GM18861 (cell line): Measurements from ENCODE around the gene UPK3A.

Experiments used
- ATAC-seq: cut with Tn5 transposase; IDR thresholded peaks from one replicate; pipeline ENCODE4 v1.9.1; 2021; ENCODE audit not compliant: unreplicated experiment

UPK3A gene

DNA sequence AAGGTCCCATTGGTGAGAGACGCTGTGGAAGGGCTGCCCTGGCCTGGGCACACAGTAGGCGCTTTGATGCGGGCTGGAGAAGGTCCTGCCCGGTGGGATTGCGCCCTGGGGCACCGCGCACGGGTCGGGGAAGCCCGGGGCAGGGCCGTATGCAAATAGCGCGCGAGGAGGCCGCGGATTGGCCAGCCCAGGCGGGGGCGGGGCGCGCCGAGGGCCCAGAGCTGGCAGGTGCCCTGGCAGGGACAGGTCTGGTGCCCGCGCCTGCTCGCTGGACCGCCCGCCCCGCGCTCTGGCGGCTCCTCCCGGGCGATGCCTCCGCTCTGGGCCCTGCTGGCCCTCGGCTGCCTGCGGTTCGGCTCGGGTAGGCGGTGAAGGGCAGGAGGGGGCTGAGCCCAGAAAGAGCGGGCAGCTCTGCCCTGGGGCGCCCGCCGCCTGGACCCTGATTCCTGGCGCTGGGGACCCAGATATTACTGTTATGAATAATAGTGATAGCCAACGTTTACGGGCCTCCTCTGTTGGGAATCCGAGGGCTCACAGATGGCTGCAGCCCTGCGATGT is at the start of gene UPK3A:
TSS of gene UPK3A (plus strand) at position 245 of the 558 bp plus-strand sequence. CDS start at position 310, 65 bp downstream.
- no peak for ATAC-seq

DNA sequence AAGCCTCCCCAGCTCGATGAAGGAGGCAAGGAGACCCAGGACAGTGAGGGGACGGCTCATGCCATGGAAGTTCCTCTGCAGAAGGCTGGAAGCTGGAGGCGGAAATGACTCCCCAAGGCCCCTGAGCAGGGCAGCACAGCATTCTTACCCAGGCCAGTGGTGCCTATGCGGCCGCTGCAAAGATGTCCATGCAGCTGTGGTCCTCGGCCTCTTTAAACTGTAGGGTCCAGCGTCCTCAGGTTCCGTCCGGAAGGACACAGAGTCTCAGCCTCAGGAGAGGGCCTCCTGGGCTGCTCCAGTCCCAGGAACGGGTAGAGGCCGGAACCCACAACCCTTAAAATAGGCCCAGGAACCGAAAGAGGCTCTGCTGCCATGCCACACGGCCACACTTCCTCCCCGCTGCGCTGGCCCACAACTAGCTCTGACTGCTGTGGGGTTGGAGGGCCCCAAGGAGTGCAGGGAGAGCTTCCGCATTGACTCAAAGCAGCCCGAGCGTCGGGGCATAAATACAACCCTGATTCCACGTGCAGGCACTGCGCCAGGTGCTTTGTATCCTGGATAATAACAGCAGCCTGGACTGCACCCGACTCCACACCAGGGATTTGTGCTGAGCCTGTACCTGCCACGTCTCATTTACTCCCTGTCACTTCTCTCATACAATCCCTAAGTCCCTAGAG is 49.5 kb upstream of the UPK3A start:
- peak; percentile 69 for ATAC-seq

DNA sequence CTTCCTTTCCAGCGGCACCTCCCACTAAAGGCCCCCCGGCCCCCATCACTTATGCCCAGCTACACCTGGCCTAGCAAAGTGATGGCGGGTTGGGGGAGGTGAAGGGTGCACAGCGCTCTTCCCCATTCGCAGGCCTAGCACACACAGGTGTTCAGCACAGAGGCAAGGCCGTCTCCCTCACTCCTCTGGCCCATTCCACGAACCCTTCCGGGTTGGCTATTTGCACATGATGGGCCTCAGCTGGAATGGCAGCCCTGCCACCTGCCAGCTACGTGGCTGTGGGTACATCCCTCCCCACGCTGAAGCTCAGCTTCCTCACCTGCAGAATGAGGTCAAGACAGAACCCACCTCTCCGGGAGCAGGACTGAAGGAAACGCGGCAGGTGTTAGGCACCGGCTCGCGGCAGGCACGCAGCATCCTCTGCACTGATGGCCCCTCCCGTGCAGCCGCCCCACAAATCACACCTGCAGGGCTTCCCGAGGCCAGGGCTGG is 48.9 kb upstream of the UPK3A start:
- no peak for ATAC-seq

DNA sequence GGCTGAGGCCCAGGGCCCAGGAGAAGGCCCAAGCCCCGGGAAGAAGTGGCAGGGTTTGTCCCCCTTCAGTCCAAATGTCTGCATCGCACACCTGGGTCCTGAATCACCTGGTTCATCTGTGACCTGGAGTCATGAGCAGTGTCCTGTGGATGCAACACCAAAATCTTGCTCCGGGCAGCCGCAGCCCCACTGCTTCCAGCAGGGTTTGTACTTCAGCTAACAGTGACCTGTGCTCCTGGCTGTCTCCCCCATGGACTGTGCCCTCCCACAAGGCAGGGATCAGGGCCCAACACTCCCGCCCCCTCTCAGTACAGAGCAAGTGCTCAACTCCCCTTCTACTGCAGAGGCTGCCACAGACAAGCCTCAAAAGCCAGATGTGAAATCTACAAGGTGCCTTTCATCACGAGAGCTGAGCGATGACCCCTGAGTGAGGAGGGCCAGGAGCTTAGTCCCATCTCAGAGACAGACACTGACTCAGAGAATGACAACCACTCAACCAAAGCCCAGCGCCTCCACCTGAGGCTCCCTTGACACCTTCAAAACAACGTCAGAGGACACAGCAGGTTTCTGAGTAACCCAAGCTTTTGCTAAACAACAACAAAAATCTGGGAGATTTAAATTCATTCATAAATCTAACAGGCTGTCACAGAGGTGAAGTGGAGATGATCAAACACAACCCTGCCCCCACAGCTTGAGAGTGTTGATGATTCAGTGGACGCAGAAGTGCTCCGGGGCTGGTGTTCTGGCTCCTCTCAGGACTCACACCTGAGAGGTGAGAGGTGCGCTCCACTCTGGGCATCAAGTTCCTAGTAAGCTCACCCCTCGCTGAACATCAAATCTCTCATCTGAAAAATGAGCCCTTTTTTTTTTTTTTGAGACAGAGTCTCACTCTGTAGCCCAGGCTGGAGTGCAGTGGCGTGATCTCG is 47.4 kb upstream of the UPK3A start:
- no peak for ATAC-seq

DNA sequence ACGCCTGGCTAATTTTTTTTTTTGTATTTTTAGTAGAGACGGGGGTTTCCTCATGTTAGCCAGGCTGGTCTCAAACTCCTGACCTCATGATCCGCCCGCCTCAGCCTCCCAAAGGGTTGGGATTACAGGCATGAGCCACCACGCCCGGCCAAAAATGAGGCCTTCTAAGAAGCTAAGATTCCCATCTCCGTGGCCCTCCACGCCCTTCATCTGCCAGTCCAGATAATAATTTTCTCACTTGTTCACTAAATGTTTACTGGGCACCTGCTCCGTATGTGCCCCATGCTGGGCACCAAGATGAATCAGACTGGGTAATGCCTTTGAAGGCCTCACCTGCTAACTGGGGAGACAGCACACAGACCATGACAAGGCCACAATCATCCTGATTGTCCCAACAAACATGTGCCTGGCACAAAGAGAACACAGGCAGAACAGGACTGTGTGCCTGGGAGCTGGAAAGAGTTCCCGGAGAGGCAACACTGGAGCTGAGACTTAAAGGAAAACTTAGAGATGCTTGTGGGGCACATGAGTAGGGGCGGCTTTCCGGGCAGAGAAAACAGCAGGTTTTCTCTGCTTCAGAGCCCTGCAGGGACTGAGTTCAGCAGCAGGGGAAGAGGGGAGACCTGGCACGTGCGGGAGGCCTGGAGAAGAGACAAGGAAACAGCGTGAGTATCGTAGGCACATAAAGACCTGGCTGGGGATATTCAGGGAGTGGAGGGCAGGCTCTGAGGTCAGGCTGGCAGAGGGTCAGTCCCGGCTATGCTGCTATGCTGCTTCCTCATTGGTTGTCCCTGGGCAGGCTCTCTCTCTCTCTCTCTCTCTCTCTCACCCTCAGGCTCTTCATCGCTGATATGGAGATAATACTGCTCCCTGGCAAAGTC is 46.4 kb upstream of the UPK3A start:
- no peak for ATAC-seq

DNA sequence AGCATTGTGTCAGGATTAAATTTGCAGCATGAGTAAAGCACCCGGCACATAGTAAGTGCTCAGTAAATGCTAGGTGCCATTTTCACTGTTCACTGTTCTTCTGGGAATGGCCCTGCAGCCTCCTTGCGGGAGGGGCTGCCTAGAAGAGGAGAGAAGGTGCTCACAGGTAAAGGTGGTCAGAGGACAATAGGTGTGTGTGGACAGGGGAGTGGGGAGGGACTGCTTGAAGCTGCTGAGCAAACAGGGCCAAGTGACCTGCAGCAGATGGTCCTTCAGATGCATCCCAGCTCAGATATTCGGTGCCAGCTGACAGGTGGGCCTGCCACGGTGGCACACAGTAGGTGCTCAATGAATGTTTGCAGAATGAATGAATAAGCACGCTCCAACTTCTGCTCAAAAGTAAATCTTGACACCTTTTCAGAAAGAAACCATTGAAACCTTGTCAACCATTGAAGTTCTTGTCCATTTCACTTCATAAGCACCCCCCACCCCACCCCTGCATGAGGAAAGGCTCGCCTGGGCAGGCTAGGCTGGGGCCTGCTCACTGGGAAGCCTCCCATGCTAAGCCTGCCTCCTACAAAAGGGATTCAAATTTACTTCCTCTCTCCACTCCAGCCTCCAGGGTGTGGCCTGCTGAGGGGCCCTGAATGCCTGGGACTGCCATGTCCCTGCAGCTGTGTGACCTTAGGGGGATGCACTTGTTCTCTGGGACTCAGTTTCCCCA is 45.6 kb upstream of the UPK3A start:
- no peak for ATAC-seq

DNA sequence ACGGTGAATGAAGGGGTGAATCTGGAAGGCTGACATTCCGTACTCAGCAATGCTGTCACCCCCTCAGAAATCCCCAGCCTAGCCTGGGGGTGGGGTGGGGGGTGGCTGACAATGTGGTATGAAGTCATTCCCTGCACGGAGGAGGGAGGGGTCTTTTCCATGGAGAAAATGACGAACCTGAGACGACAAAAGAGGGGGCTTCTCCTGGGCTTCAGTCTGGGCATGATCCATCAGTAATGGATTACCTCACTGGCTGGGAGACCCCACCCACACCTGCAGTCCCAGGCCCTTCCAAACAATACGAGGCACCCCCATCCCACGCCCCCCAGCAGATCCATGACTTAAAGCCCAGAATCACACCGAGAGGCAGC is 45.1 kb upstream of the UPK3A start:
- ATAC-seq: no peak

DNA sequence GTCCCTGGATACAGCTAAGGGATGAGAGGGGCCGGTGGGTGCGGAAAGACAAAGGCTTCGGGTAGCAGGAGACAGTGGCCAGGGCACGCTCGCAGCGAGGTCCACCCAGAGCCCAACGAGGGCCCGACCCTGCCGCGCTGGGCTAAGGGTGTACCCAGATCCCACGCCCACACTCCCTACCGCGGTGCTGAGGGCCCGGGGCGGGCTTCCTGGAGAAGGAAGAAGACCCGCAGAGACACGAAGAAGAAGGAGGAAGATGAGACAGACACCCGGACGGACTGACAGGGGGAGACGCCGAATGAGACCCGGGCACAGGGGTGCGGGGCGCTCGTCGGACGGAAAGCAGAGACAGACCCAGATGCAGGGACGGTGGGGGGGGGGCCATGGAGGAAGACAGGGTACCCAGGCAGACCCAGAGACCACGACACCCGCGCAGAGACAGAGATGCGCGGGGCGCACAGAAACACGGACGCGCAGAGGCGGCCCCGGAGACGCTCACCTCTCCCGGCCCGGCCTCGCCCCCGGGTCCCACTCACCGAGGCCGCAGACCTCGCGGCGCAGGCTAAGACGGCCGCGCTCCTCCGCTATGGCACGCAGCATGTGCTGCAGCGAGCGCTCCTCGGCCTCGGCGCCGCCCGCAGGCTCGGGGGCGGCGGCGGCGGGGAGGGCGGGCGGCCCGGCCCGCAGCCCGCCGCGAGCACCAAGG is 44.5 kb upstream of the UPK3A start:
- no peak for ATAC-seq

DNA sequence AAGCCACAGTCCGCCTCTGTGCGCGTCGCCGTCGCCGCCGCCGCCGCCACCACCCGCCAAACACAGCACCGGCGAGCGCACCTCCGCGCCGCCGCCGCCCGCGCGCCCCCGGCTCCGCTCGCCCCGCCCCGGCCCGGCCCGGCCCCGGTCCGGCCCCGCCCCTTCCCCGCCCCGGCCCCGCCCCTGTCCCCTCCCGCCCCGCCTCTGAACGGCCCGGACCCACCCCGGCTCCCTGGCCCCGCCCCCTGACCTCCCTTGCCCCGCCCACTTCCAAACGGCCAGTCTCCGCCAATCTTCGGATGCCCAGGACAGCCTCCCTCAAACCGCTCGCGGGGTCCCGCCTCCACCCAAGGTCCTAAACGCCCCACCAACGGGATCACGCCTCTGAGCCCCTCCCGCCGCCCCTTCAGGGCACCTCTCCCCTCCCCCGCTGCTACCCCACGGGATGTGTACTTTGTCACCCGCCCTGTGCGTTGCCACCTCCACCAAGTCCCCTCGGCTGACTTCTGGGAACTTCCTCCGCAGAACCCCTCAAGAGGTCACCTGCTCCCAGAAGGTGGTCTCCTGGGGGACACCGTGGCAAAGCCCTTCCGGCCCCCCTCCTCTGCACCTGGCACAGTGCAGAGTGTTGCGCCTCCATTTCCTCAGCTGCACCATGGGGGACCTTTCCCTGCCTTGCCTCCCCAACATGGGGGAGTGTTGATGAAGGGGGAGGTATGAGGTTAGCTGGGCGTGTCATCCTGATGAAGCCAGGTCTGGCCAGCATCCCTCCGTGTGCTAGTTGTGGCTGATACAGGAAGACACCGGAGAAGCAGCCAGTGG is 43.7 kb upstream of the UPK3A start, which contains the start of gene KIAA0930:
TSS of gene KIAA0930 (minus strand) at position 85 of the 822 bp plus-strand sequence. CDS start 191 bp downstream, outside the sequence.
- no peak for ATAC-seq

DNA sequence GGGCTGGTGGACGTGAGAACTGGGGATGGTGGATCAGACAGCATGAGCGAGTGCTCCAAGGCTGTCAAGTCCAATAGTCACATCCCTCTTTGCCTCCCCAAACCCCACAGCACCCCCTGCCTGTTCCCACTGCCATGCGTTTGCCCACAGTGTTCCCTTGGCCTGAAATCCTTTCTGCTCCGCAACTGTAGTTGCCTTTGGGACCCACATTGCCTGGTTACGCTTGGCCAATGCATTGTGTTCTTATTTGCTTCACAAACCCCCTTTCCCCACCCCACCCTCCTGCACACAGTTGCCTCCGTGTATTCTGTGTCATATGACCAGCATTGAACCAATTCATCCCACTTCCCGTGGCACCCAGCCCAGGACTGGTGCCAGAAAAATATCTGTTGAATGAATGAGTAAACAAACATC is 42.0 kb upstream of the UPK3A start:
- ATAC-seq: no peak

DNA sequence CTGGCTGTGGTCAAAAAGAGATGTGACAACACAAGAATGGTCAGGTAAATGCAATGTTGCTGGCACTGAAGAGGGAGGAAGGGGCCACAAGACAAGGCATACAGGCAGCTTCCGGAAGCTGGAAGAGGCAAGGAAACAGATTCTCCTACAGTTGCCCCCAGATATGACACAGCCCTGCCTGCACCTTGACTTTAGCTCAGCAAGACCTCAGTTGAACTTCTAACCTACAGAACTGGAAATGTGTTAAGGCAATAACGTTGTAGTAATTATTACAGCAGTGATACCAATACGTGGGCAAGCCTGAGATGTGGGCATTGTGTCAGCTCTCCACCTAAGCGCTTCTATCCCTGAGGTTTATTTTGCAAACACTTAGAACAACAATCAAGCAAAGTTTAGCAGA is 39.8 kb upstream of the UPK3A start:
- no peak for ATAC-seq

DNA sequence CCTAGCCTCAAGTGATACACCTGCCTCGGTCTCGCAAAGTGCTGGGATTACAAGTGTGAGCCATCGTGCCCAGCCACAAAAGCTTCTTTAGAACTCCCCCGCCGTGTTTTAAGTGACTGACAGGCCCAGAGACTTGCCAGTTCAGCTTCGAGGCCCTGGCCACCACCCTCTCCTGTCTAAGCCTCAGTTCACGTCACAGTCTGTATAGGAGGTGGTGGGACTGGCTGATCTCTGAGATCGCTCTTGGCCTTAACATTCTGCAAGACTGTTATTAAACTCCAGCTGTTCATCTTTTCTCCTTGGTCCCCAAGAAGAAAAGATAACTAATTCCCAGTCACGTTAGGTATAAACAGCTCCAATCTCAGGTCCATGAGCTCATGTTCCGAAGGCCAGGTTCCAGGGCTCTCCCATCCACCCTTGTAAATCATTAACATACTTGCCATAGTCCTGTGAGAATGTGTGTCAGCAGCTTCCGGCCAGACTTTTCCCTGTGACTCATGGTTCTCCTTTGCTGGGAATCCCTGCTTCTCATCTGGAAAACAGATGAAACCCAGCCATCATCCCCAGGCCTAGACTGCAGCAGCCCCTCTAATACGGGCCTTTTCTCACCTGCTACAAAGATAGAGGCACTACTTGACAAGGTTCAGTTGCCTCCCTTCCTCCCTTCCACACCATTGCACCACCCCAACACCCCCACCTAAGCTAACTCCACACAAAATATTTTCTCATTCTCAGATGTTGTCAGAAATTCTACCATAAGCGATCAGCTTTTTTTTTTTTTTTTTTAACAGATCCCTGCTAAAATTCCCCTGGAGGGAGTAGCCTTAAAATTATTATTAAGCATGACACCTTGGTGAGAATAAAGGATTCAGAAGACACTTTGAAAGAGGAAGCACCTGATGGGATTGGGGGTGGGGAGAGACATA is 38.4 kb upstream of the UPK3A start:
- ATAC-seq: no peak

DNA sequence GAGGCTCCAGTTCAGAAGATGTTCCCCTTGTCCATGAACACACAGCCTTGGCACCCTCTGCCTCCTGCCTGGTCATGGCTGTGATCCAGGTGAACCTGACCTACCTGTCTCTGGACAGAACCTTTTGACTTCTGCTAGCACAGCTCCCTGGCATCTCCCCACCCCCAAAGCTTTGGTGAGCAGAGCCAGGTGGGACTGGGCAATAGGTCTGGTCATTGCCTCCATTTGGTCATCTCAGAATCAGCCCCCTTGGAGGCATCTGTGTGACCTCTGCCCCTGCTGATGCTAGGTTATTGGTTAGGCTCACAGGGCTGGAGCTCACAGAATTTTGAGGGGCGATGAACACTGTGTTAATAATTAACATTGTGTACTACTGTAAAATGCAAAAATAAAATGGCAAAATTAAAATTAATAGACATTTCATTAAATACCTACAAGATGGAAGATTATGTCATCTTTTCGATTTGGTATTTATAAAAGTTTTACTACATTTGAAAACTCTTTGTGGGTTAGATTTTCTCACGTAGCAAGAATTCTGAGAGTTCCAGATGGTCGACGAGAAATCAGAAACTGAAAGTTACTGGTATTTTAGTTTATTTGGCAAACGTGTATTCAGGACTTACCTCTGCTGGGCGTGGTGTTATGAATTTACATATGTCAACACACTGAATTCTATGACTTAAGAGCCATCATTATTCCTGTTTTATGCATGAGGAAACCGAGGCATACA is 35.8 kb upstream of the UPK3A start:
- ATAC-seq: peak; percentile 69

DNA sequence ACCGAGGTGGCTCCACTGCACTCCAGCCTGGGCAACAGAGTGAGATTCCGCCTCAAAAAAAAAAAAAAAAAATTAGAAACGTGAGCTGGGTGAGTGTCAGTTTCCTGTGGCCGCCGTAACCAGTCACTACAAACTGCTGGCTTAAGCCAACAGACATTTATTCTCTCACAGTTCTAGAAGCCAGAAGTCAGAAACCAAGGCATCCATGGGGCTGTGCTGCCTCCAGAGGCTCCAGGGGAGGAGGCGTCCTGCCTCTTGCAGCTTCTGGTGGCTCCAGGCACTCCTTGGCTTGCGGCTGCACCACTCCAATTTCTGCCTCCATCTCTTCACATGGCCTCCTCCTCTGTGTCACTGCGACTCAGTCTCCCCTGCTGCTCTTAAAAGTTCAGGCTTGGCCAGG is 32.9 kb upstream of the UPK3A start:
- no peak for ATAC-seq

DNA sequence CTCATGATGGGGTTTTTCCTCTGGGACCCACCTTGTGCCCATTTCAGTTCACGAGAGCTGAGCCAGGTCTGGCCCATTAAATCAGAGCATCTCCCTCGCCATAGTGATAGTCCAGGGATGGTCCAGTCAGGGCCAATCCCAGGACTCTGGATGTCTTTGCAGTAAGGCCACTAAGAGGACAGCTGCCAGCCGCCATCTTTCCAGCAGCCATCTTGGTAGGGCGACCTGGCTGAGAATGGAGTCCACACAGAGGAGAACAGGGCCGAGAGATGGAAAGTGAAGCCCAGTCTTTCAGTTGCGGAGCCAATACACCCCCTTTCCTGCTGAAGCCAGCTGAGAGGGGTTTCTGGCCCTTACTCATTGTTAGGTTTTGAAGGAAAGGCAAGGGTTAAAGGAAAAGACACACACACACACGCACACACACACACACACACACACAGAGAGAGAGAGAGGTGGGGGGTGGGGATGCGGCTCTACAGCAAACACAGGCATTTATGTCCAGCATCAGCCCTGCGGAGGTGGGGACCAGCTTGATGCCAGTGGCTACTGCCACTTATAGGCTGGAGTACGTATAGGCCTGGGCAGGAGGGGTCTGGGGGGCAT is 31.6 kb upstream of the UPK3A start:
- ATAC-seq: no peak

DNA sequence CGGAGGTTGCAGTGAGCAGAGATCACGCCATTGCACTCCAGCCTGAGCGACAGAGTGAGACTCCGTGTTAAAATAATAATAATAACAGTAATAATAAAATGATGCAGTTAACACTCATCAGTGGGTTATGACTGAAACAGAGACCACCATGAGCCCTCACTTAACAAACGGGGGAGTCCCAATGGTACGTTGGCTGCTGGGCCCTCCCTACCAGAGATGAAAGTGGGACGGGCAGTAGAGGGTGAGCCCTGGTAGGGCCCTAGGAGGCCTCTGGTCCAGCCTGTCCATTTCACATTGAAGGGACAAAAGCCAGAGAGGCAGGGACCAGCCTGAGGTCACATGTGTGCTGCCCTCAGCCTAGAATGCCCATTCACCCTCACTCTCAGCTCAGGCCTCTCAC is 30.4 kb upstream of the UPK3A start:
- peak; percentile 28 for ATAC-seq
